T-helper 1 cell (primary cell): Measurements from ENCODE around the gene CLUH.
"Not testable (repeated sequence)": the region's sequence is repeated elsewhere in the genome, so short reads cannot be mapped to it uniquely, and the experiment has no call there.

Experiments used
- DNase-seq, 5 donors: peaks; one replicate each; pipeline ENCODE4 v3.0.0-alpha.2; 2012 to 2020

CLUH gene

DNA sequence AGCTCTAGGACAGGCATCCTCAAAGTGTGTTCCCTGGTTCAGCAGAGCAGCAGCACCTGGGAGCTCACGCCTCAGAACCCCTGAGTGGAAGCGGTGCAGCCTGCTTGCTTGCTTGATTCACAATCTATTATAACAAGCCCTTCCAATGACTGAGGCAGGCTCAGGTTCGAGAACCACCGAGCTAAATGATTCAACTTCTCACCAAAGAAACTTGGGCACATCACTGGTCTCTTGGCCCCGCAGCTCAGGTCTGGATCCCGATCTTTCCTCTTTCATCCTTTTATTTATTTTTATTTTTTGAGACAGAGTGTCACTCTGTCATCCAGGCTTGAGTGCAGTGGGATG lies 24.5 kb downstream of the CLUH start:
- DNase-seq: no peak

DNA sequence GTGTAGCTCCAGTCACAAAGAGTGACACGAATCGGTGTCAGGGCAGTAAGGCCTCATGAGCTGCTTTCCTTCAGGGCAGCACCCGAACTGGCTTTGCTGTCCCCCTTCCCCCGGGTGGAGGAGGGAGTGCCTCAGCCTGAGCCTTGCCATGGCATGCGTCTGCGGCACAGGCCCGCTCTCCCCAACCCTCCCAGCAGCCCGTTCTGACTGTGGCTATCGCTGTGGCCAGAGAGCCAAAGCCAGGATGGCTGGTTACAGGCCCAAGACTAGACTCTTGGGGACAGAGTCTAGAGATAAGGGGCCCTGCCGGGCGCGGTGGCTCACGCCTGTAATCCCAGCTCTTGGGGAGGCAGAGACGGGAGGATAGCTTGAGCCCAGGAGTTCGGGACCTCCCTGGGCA lies 25.9 kb downstream of the CLUH start:
- no peak for DNase-seq

DNA sequence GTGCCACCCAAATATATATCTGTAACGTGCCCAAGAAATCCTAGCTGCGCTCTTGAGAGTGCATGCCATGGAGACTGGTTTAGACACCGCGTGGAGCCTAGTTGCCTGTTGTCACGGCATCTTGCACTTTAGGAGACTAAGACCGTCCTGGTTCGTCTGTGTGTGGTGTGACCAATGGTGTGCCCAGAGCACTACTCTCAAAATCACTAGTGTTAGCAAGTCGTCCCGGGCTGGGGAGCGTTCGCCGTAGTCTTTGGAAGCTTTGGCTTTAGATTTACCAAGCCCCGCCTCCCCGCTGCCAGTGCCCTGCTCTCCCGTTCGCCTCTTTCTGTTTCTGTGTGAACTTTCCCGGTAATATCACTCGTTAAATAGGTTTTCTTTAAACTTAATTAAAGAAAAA lies 27.0 kb downstream of the CLUH start:
- no peak for DNase-seq

DNA sequence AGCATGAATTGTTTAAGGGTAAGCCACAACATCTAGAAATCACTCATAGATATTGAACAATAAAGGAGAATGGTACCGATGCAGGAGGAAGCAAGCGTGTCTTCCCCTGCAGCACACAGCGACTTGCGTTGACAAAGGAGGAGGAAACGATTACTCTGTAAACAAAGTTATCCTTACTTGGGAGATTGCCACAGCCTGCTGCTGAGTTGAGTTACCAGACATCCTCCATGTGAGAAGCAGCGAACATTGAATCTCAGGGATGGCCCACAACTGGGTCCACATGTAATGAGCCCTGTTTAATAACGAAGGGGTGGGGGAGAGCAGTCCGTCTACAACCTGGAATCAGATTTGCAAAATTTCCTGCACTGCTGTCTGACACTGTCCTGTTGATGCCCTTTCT lies 27.7 kb downstream of the CLUH start:
- no peak for DNase-seq

DNA sequence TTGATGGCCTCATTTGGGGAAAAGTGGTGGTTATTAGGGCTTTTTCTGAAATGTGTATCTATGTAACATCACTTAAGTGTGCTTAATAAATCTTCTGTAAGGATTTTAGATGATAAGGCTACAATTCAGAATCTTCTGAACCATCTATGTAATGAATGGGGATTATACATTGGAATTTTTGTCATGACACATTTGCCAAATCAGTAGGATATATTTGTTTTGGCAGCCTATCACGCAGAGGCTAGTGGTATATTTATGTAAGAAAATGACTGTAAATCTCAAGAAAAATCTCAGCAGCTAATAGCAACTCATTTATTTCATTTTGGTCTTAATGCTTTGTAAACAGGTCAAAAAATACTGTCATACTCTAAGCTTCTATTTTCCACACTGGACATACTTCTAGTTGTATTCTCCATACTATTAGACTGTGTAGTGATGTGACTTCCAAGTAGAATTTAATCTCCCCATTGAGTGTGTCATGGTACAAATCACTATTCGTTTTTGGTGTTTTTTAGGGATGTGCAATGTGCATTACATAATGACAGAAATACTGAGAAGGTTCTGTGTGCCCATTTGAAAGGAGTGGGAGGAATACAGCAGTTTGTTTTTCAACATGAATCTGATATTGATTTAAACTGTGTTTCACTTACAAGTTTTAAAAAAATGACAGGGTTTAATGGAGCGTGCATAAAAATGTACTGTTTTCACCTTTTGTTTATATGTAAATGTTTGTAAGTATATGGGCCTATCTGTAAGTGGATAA lies 29.2 kb downstream of the CLUH start:
- no peak for DNase-seq

DNA sequence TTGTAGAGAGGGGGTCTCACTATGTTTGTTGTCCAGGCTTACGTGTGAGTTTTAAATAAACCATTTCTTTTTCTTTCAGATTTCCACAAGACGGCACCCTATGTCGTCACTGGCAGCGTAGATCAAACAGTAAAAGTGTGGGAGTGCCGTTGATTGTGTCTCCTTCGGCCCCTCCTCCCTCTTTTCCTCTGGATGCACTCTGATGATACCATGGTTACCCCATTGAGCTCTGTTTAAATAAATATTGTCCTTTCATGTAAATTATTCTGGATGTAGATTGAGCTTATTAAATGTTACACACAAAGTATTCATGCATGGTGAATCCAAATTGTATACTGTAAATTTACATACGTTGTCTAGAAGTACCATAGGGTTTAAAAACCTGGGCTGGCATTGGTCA lies 29.9 kb downstream of the CLUH start:
- DNase-seq: no peak

DNA sequence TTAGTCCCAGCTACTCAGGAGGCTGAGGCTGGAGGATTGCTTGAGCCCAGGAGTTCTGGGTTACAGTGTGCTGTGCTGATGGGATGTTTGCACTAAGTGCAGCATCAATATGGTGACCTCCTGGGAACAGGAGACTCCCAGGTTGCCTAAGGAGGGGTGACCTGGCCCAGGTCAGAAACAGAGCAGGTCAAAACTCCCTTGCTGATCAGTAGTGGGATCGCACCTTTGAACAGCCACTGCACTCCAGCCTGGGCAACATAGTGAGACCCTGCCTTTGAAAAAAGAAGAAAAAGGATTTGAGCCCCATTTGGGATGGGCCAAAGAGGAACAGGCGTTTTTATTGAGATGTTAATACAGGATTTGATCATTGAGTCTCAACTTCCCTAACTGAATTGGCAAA lies 30.6 kb downstream of the CLUH start:
- DNase-seq: no peak

DNA sequence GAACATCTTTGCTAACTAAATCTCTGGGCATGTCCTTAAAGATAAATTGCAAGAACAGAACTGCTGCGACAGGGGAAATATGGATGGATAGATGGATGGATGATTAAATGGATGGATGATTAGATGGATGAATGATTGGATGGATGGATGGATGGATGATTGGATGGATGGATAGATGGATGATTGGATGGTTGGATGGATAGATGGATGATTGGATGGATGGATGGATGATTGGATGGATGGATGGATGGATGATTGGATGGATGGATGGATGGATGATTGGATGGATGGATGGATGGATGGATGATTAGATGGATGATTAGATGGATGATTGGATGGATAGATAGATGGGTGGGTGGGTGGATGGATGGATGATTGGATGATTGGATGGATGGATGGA lies 32.3 kb downstream of the CLUH start:
- DNase-seq: not testable (repeated sequence)

DNA sequence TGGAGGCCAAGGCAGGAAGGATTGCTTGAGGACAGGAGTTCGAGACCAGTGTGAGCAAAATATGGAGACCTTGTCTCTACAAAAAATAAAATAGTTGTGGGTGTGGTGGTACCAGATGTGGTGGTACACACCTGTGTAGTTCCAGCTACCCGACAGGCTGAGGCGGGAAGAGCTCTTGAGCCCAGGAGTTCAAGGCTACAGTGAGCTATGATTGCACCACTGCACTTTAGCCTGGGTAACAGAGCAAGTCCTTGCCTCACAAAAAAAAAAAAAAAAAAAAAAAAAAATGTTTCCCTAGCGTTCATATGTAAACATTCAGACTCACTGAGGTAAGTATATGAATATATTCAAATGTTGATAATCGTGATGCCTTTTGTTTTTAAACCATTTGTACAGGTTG lies 39.5 kb downstream of the CLUH start:
- no peak for DNase-seq

DNA sequence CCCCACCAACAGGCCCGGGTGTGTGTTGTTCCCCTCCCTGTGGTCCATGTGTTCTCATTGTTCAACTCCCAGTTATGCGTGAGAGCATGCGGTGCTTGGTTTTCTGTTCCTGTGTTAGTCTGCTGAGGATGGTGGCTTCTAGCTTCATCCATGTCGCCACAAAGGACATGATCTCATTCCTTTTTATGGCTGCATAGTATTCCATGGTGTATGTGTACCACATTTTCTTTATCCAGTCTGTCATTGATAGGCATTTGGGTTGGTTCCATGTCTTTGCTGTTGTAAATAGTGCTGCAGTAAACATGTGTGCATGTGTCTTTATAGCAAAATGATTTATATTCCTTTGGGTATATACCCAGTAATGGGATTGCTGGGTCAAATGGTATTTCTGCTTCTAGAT lies 51.2 kb downstream of the CLUH start:
- DNase-seq: not testable (repeated sequence)

DNA sequence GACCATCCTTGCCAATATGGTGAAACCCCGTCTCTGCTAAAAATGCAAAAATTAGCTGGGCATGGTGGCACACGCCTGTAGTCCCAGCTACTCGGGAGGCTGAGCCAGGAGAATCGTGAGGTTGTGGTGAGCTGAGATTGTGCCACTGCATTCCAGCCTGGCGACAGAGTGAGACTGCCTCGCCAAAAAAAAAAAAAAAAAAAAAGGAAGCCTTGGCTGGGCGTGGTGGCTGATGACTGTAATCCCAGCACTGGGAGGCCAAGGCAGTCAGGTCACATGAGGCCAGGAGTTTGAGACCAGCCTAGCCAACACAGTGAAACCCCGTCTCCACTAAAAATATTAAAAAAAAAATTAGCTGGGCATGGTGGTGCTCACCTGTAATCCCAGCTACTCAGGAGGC lies 52.2 kb downstream of the CLUH start:
- DNase-seq: not testable (repeated sequence)

DNA sequence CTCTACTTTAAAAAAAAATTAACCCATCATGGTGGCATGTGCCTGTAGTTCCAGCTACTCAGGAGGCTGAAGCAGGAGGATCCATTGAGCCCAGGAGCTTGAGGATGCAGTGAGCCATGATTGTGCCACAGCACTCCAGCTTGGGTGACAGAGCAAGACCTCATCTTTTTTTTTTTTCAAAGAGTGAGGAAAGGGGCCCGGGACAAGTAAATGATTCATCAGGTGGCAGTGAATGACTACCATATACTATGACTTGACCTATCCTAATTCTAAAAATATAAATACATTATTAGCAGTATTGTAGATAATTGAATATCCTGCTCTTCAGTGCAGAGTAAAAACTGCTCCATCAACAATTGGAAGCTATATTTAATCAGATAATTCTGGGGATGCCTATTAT lies 55.3 kb downstream of the CLUH start:
- DNase-seq: no peak

DNA sequence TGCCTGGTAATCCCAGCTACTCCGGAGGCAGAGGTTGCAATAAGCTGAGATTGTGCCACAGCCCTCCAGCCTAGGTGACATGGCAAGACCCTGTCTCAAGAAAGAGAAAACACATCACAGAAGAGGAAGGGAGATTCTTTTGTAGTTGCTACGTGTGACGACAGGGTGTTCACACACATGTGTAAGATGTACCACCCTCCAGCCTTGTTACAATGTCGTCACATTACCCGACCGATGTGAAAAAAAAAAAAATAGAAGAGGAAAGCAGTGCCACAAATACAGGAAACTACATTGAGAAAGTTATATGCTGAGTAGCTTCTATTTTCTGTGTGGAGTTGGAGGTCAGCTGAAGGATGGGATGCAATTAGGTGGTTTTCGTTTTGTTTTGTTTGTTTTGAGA lies 56.0 kb downstream of the CLUH start:
- no peak for DNase-seq

DNA sequence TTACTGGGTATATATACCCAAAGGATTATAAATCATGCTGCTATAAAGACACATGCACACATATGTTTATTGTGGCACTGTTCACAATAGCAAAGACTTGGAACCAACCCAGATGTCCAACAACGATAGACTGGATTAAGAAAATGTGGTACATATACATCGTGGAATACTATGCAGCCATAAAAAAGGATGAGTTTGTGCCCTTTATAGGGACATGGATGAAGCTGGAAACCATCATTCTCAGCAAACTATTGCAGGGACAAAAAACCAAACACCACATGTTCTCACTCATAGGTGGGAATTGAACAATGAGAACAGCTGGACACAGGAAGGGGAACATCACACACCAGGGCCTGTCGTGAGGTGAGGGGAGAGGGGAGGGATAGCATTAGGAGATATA lies 58.7 kb downstream of the CLUH start:
- DNase-seq: not testable (repeated sequence)

DNA sequence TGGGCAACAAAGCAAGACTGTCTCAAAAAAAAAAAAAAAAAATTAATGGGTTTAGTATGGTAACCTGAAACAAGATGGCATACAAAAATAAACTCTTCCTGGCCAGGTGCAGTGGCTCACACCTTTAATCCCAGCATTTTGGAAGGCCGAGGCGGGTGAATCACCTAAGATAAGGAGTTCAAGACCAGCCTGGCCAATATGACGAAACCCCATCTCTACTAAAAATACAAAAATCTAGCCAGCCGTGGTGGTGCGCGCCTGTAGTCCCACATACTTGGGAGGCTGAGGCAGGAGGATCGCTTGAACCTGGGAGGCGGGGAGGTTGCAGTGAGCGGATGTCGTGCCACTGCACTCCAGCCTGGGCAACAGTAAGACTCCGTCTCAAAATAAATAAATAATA lies 62.4 kb downstream of the CLUH start:
- no peak for DNase-seq

DNA sequence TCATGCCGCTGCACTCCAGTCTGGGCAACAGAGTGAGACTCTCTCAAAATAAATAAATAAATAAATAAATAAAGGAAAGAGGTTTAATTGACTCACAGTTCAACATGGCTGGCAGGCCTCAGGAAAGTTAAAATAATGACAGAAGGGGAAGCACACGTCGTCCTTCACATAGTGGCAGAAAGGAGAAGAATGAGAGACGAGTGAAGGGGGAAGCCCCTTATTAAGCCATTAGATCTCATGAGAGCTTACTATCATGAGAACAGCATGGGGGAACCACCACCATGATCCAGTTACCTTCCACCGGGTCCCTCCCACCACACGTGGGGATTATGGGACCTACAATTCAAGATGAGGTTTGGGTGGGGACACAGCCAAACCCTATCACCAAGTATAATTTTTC lies 63.6 kb downstream of the CLUH start:
- no peak for DNase-seq

DNA sequence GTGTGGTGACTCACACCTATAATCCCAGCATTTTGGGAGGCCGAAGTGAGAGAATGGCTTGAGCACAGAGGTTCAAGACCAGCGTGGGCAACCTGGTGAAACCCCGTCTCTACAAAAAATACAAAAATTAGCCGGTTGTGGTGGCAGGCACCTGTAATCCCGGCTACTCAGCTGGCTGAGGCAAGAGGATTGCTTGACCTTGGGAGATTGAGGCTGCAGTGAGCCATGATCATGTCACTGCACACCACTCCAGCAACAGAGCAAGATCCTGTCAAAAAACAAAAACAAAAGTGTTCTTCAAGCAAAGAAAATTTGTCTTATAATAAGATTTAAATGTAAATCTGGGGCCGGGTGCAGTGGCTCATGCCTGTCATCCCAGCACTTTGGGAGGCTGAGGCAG lies 66.6 kb downstream of the CLUH start:
- no peak for DNase-seq
